Measurements from ENCODE around the gene STXBP1. TPM values are rescaled to one million over a fixed set of nuclear protein-coding genes. Genes with fewer than 3 reads are reported as not detected.
A peak's percentile ranks its signal among the peaks of the same experiment; 100 is the strongest.

STXBP1 gene
- total and polyA plus RNA-seq, 2 of the 4 experiments (the other 2 are of a cell fraction), result 15.8 to 22.6 TPM

DNA sequence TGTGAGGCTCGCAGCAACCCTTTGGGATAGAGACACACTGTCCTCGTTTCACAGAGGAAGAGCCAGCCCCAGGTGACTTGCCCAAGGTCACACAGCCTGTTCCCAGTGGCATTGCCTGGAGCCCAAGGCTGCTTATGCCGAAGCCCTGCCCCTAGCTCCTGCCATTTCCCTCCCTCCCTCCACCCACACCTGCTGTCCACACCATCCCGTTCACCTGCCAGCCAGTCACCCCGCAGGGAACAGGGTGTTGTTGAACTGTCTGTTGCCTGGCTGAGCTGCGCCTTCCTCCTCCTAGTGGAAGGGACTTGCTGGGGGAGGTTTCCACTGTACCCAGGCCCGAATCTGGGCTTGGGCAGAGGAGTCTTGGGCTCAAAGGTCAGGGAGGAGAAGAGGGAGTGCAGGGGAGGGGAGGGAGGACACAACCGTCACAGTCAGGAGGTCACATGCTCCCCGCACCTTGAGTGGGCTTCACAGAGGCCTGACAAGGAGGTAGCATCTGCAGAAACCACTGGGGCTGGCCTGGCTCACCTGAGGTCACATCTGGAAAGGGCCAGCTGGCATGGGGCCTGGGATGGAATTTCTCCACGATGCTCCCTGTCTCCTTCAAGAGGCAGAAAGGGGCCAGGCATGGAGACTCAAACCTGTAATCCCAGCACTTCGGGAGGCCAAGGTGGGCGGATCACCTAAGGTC is 110.1 kb downstream of the STXBP1 start:
- Histone ChIP-seq H3K23ac (ENCODE audit: low read depth, low read length) (no peak overlapping the region), H2AFZ (replicated peaks; ENCODE audit: low read length, poor library complexity) (peak overlapping the region; percentile 49), H2BK15ac (ENCODE audit: low read depth, low read length) (no peak overlapping the region), H2BK5ac (ENCODE audit: low read depth, low read length, poor library complexity, severe bottlenecking) (no peak overlapping the region), H3K9ac (ENCODE audit: low read depth, low read length) (no peak overlapping the region), H3K4ac (ENCODE audit: low read depth, low read length) (no peak overlapping the region), H3K9me3 (ENCODE audit: control insufficient read depth, insufficient read depth, low read length) (no peaks in the 10 kb centered on the region), H2AK5ac (ENCODE audit: low read depth, low read length) (no peak overlapping the region), H3K36me3 (ENCODE audit: control insufficient read depth, insufficient read depth, low read length) (no peaks in the 10 kb centered on the region), H3K4me3 (ENCODE audit: insufficient read depth, low read depth, low read length) (no peak overlapping the region), H2BK20ac (ENCODE audit: low read depth, low read length) (no peak overlapping the region), H2BK120ac (ENCODE audit: low read depth, low read length) (no peak overlapping the region), H4K5ac (ENCODE audit: low read depth, low read length) (no peak overlapping the region), H3K18ac (ENCODE audit: low read depth, low read length) (no peak overlapping the region), H3K79me1 (ENCODE audit: low read depth in 1 of 2, low read length in 2 of 2) (no peaks in the 10 kb centered on the region), H3K27me3 (ENCODE audit: control insufficient read depth, insufficient read depth, low read length) (peaks cover 4% of the 10 kb centered on the region; the same call in 1 of the 2 replicates), H2AK9ac (replicated peaks; ENCODE audit: low read depth, low read length, poor library complexity) (peak overlapping the region; percentile 81), H3K4me2 (ENCODE audit: low read depth, low read length) (no peak overlapping the region), H3K56ac (ENCODE audit: extremely low read depth, insufficient read depth, low read length) (no peak overlapping the region), H3K9me1 (ENCODE audit: insufficient read depth, low read length) (no peaks in the 10 kb centered on the region; the same call in 1 of the 2 replicates), H4K8ac (ENCODE audit: low read depth in 2 of 2, low read length in 2 of 2) (no peak overlapping the region), H4K20me1 (ENCODE audit: insufficient read depth, low read length) (no peaks in the 10 kb centered on the region), H4K91ac (ENCODE audit: insufficient read depth, low read depth, low read length) (no peak overlapping the region), H3K4me1 (ENCODE audit: control insufficient read depth, insufficient read depth, low read length) (0 out of 2 replicates have a peak, but pooled peaks cover 1% of the 10 kb centered on the region), H3K27ac (ENCODE audit: insufficient read depth, low read length) (no peak overlapping the region), H3K14ac (replicated peaks; ENCODE audit: low read depth, low read length) (no peak overlapping the region)
- ATAC-seq (ENCODE audit: low read depth), result no peak
- intact Hi-C loops (cut with micrococcal nuclease) (no loop called here), dilution Hi-C loops (cut with HindIII; ENCODE audit: low sequenced_read_pairs, unreplicated experiment) (no loop called here), in situ Hi-C loops (cut with MboI; ENCODE audit: low sequenced_read_pairs) (no loop called here)
- ChIA-PET POLR2A (ENCODE audit: unreplicated experiment) (no interaction called here), CTCF (interaction anchor here (0.6 to 0.8 kb wide), 2 partner anchors 13 to 107 kb away, joined by 3 to 4 read pairs; partner anchors contain the start of gene TOR2A)
- TF ChIP-seq CHD1 (IDR thresholded peaks at IDR 0.05; ENCODE audit: low read depth, low read length) (no peak), SMC3 (IDR thresholded peaks at IDR 0.05; ENCODE audit: low read depth, low read length) (no peak), BHLHE40 (IDR thresholded peaks at IDR 0.05; ENCODE audit: low read depth, low read length) (no peak), ELK1 (IDR thresholded peaks at IDR 0.05; ENCODE audit: borderline replicate concordance, low read depth, low read length) (no peak), POLR2A (IDR thresholded peaks at IDR 0.05; ENCODE audit: low read depth, low read length) (no peak), RAD21 (IDR thresholded peaks at IDR 0.05; ENCODE audit: low read length) (no peak)
- 78% methylated on average over 5 of the region's 12 CpGs; no CpG with 5 or more reads in 1 of the 2 experiments for WGBS, 2 experiments (ENCODE audit: extremely low coverage in 2 of 2, insufficient read length in 1 of 2)
- DNase-seq, result no peak
- BruUV-seq (replicated peaks), result no TSS peak
